Stimulated activated CD4-positive, alpha-beta T cell treated with anti-CD3 and anti-CD28 coated beads, Interleukin-4, amount 100 ng/mL, for 1 hour (primary cell): Measurements from ENCODE around the gene PITPNC1.
"Not testable (repeated sequence)": the region's sequence is repeated elsewhere in the genome, so short reads cannot be mapped to it uniquely, and the experiment has no call there.

ENCODE experiments used
- DNase-seq: peaks from one replicate; pipeline ENCODE4 v3.0.0-alpha.2; 2020

PITPNC1 gene

GRCh38 chr17:67376737-67377487 is at the start of gene PITPNC1:
Gene PITPNC1, plus strand, starts transcription at chr17:67377281.
- DNase-seq = peak; percentile 85

- DNase-seq = no peak
Observed at GRCh38 chr17:67328026-67328425, 49.1 kb upstream of the PITPNC1 start.

GRCh38 chr17:67331381-67332161 is 45.5 kb upstream of the PITPNC1 start:
- not testable (repeated sequence) for DNase-seq

DNA sequence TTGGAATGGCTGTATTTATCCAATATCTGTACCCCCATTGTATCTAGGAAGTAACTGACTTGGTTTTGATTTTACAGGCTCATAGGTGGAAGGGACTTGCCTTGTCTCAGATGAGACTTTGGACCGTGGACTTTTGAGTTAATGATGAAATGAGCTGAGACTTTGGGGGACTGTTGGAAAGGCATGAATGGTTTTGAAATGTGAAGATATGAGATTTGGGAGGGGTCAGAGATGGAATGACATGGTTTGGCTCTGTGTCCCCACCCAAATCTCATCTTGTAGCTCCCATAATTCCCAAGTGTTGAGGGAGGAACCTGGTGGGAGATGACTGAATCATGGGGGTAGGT is 44.9 kb upstream of the PITPNC1 start:
- DNase-seq = not testable (repeated sequence)

DNA sequence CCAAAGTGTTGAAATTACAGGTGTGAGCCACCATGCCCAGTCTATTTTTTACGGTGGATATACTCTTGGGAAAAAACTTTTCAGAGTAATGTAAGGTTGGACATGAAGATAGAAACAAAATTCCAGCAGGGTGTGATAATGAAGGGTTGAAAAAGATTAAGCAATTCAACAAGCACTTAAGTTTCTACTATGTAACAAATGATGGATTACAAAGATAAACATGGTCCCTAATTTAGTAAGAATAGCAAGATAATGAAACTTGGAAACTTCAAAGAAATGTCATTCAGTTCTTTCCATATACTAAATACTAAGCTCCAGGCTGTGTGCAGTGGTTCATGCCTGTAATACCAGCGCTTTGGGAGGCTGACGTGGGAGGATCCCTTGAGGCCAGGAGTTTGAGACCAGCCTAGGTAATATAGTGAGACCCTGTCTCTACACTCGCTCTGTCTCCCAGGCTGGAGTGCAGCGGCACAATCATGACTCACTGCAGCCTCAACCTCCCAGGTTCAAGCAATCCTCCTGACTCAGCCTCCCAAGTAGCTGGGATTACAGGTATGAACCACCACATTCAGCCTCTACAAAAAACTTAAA is 41.7 kb upstream of the PITPNC1 start:
- DNase-seq = no peak

- no peak for DNase-seq
Observed at GRCh38 chr17:67336859-67337258, 40.2 kb upstream of the PITPNC1 start.

DNA sequence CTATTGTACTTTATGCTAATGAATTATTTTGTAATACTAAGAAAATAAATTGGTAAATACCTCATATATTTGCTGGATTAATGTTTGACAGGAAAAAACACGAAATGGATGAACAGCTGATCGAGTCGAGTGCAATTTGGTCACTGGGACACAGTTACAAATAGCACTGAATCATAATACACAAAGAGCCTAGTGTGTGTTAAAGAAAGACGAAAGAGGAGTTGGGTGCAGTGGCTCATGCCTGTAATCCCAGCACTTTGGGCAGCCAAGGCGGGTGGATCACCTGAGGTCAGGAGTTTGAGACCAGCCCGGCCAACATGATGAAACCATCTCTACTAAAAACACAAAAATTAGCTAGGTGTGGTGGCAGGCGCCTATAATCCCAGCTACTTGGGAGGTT is 38.7 kb upstream of the PITPNC1 start:
- DNase-seq = not testable (repeated sequence)

DNA sequence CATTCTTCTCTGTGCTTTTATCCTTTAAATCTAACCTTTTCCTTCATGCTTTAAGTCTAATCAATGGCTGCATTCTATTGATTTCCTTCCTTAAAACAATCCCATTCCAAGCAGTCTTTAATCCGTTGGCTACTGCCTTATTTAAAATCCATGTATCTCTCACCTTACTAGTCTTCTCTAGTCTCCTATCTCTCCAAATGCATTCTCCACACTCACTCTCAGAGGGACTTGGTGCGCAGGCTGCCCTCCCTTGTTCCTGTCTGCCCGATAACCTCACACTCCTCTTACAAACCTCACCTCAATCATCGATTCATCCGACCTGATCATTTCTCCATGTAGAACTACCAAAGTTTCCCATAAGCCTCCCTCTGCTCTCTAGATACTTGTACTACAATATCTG is 33.8 kb upstream of the PITPNC1 start:
- no peak for DNase-seq

DNA sequence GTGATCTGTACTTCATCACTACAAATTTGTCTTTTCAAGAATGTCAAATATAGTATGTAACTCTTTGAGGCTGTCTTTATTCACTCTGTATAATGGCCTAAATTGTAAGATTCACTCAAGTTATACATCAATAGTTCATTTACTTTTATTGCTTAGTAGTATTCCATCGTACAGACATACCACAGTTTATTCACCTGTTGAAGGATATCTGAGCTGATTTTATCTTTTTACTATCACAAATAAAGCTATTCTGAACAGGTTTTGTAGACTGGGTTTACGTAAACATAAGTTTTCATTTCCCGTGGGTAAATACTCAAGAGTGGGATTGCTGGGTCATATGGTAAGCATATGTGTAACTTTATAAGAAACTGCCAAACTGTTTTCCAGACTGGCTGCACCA is 29.3 kb upstream of the PITPNC1 start:
- no peak for DNase-seq

DNA sequence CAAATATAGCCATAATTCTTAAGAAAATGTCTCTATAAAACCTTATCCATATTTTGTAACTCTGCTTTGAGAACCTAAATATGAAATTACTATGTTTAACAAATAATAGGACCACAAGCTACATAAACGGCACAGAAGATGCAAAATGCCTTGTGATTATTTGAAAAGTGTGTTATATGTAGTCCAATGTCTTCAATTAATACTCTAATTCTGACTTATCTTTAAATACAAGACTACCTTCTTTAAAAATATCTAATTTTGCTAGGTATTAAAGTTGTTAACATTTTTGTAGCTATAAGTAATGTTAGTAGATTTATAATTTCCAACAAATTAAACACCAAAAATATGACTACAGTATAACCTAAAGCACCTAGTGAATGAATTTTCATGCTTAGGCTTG is 27.7 kb upstream of the PITPNC1 start:
- DNase-seq = no peak

DNA sequence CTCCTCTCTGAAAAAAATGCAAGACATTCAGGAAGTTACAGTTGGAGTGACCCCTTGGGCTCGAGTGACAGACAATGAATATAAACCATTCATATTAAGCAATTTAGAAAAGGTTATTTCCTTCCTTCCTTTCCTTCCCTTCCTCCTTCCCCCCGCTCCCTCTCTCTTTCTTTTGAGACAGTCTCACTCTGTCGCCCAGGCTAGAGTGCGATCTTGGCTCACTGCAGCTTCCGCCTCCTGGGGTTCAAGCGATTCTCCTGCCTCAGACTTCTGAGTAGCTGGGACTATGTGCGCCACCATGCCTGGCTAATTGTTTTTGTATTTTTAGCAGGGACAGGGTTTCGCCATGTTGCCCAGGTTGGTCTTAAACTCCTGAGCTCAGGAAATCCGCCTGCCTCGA is 23.9 kb upstream of the PITPNC1 start:
- no peak for DNase-seq

DNA sequence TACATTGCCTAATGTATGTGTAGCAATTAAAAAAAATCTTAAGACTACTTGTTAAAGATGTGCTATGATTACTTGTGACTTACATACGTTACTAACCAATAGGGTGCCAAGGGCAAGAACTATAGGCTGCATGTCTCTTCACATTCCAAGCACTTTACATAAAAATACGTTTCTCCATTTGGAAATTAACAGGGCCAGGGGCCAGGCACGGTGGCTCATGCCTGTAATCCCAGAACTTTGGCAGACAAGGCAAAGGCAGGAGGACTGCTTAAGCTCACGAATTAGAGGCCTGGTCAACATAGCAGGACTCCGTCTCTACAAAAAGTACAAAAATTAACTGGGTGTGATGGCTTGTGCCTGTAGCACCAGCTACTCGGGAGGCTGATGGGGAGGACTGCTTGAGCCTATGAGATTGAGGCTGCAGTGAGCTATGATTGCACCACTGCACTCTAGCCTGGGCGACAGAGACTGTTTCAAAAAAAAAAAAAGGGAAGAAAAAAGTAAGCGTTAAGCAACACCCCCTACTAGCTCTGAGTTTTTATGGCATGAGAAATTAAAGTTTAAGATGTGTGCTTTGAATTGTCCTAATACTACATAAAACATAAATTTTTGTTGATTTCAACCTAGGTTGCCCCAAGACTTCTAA is 23.0 kb upstream of the PITPNC1 start:
- no peak for DNase-seq

DNA sequence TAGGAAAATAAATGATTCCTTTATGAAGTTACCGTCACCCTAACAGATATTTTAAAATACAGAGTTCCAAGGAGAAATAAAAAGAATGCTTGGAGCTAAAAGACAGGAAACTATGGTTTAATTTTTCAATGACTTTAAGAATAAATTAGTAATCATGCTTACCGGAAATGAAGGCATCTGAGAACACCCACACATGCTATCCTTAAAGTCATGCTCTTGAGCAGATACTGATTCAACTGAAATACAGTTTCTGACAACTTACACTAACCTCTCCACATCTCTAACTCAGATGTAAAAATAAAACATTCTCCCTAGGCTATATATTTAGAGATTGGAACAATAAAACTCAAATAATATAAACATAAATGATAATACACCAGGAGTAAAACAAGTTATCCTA is 18.5 kb upstream of the PITPNC1 start:
- no peak for DNase-seq

DNA sequence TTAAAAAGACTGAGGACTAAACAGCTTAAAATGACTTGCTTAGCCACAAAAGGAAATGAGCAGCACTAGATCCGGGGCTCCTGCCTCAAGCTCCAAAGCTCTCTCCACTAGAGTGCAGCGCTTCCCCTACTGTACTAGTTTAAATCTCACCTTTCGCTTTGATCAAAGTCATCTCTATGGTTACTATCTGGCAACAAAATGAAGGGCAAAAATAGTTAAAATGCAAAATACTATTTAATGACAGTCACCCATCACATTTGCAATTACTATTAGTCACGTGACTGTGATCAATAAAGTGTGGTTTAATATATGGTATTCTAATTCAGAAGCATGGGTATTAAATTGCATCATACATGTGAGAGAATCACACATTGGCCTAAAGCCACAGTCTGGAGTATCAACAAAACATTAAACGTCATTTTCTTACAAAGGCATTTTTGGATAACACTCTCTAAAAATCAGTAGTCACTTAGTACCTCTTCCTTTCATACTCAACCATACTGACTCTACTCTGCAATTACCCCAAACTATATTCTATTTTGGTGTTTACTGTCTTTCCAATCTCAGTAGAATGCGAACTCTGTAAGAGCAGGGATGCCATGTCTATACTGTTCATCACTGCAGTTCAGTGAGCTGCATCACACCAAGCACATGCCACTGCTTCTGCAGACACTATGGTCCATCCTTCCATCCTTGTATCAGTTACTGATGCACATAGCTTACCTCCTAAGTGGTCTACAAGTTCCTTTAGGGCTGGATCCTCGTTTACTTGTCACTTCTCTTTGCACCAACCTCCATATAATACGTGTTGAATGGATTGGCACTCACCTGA is 16.9 kb upstream of the PITPNC1 start:
- peak; percentile 29 for DNase-seq

DNA sequence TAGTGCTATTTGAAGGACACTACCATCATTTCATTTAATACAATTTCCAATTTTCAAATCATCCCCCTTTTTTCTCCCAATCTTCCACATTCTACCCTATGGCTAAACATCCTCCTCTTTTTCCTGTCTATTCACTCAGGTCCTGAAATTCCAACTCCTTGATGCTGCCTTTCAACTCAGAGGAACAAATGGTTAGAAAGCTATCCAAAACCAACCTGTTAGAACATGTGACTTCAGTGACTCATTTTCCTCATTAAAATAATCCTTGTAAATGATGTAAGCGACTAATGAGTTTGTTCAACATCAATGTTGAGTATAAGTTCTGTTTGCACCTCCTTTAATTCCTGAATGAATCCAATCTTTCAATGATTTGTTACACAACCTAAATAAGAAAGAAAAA is 16.2 kb upstream of the PITPNC1 start:
- DNase-seq = no peak

DNA sequence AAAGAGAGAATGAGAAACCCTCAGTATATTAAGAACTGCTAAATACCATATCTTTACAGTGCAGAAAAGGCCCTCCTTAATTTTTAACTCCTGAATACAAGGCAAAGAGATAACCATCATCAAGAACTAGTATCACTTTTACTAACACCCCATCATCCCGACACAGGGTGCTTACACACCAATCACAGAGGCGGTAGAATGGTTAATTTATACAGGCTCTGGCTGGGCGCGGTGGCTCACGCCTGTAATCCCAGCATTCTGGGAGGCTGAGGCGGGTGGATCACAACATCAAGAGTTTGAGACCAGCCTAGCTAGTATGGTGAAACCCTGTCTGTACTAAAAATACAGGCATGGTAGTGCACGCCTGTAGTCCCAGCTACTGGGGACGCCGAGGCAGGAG is 14.9 kb upstream of the PITPNC1 start:
- DNase-seq = no peak

DNA sequence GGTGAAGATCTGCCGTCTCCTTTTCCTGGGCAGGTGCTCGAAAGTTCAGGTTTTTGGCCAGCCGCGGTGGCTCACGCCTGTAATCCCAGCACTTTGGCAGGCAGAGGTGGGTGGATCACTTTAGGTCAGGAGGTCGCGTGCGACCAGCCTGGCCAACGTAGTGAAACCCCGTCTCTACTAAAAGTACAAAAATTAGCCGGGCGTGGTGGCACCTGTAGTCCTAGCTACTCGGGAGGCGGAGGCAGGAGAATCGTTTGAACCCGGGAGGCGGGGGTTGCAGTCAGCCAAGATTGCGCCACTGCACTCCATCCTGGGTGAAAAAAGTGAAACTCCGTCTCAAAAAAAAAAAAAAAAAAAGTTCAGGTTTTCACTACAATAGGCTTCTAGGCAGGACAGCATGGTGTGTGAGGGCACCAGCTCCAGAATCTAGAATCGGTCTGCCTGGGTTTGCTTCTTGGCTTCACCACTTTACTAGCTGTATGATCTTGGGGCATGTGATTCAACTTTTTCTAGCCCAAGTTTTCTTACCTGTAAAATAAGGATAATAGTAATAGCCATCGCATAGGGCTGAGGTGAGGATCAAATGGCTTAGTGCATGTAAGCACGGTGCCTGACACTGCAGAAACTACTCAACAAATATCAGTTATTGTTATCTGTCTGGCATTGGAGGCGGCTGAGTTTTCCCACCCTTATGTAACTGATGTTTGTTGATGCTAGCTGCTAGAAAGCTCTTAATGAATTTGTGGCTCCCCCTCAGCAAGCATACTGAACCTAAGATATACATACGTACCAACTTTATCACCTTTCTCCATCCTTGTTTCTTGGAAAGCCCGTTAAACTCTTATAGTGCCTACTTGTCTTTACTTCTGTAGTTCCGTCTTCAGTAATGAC is 12.0 kb upstream of the PITPNC1 start:
- no peak for DNase-seq

- DNase-seq = no peak
Observed at GRCh38 chr17:67365738-67366192, 11.3 kb upstream of the PITPNC1 start.

- peak; percentile 95 for DNase-seq
Observed at GRCh38 chr17:67366193-67367157, 10.6 kb upstream of the PITPNC1 start, which contains the start of gene PSMD12. Gene PSMD12, minus strand, starts transcription at chr17:67366577. Its CDS starts 58 bp downstream, at chr17:67366519.

DNA sequence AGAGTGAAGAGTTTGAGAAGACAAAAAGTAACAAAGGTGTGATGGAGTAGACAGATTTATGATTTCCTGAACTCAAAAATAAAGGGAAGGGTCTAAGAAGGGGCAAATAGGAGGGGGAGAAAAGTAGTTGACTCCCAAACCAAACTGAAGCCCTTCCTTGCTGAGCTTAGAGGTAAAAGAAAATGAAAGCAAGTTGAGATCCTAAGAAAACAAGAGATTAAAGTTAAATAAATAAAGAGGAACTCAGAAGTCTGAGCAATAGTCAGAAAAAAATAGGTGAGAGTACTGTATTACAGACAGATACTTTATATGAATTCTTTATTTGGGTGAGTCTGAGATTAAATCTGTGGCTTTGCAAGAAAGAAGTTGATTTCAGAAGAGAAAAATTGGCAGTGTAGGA is 7.4 kb upstream of the PITPNC1 start:
- DNase-seq = no peak
